ENCODE measurements around the gene EFNA5.
"Not testable (repeated sequence)": the region's sequence is repeated elsewhere in the genome, so short reads cannot be mapped to it uniquely, and the experiment has no call there.

The EFNA5 gene

DNA sequence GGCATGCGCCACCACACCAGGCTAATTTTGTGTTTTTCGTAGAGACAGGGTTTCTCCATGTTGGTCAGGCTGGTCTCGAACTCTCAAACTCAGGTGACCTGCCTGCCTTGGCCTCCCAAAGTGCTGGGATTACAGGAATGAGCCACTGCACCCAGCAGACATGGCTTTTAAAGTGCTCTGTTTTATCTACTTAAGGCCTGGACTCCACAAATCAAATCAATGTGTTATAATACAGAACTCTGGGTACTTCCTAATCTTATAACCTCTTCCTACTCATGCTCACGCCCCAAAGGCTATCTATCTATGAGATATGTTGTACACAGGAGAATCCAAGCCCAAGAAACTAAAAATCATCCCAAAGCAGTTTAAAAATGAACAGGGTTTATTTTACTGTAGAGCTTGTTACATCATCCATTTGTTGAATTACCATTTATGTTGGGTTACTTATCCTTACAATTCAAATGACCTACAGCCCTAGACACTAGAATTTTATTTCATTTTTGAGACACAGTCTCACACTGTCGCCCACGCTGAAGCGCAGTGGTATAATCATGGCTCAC, 155.1 kb downstream of the EFNA5 start:
- no peak for DNase-seq

DNA sequence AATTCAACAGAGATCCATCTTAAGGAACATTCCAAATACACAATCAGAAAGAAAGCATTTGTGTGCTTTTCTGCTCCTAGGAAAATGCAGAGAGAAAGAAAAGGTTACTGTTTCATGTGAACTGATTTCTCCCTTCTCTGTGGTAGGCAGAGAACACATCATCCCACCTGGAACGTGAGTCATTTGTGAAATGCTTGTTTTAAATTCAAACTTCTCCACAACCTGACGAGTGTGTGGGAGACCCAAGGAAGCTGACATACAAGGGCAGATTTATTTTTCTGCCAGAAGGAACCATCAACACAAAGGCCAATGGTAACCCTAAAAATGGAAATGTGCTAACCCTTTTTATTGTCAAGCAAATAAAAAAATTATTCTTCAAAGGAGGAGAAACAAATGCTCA, 156.4 kb downstream of the EFNA5 start:
- no peak for DNase-seq

DNA sequence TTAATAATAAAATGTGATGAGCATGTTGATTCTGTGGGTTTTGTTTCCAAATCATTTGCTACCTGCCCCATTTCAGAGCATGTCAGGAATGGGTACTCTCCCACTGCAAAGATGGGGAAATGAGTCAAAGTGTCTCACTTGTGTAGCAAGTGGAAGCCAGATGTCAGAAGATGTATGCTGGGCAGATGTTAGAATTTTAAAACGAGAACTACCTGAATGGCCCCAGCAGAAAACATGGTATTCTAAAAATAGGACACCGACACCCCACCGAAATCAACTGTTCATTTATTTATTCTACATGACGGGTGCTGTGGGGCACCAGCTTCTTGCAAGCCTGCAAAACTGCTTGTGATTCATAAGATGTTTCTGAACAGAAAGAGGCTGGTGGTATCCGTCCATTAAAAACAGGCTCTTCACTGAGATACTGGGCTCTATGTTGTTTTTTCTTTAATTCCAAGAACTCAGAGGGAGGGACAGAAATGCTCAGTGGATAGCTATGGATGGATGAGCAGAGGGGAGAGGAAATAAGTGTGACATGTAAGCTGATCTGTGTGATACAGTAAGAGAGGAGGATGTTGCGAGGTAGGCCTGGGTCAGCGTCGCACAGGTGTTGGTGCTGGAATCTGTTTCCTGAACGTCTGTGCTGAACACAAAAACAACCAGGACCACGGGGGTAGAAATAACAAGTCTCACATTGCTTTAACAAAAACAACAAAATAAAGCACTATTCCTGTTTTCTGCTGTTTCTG, 157.2 kb downstream of the EFNA5 start:
- peak; percentile 26 for DNase-seq

DNA sequence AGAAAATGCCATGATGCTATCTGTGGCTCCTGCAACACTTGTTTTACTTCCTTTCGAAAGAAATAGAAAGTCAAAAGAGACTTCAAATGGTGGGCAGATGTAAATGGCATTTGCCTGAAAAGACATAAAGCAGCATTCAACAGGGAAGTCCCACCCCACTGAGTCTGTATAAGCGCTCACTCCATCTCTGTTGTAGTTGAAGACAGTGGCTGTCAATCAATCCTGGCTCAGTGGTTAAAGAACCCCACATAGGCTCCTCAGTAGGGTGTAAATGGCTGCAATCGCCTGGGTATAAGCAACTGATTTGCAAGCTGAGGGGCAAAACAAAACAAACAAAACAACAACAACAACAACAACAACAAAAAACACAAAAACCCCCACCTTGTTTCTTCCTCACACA, 158.7 kb downstream of the EFNA5 start:
- no peak for DNase-seq

DNA sequence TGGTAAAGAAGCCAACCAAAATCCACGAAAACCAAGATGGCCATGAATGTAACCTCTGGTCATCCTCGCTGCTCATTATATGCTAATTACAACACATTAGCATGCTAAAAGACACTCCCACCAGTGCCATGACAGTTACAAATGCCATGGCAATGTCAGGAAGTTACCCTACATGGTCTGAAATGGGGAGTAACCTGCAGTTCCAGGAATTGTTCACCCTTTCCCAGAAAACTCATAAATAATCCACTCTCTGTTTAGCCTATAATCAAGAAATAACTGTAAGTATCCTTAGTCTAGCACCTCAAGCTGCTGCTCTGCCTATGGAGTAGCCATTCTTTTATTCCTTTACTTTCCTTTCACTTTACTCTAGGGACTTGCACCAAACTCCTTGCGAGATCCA, 160.6 kb downstream of the EFNA5 start:
- no peak for DNase-seq

DNA sequence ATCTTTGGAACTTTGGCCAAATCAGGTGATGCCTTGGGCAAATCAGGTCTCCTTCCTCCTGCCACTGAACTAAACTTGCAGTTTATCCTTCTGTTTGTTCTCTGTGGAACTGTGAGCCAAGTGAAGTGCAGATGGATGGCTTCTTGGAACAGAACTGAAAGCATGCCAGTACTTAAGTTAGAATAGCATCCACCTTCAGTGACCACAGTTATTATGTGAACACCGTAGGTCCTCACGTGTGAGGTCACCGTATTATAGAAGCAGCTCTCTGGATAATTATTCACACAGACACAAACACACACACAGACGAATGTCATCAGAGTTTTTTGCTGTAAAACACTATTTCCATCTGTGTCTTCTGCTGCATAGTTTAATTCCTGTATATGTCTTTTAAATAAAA, 162.6 kb downstream of the EFNA5 start:
- no peak for DNase-seq

DNA sequence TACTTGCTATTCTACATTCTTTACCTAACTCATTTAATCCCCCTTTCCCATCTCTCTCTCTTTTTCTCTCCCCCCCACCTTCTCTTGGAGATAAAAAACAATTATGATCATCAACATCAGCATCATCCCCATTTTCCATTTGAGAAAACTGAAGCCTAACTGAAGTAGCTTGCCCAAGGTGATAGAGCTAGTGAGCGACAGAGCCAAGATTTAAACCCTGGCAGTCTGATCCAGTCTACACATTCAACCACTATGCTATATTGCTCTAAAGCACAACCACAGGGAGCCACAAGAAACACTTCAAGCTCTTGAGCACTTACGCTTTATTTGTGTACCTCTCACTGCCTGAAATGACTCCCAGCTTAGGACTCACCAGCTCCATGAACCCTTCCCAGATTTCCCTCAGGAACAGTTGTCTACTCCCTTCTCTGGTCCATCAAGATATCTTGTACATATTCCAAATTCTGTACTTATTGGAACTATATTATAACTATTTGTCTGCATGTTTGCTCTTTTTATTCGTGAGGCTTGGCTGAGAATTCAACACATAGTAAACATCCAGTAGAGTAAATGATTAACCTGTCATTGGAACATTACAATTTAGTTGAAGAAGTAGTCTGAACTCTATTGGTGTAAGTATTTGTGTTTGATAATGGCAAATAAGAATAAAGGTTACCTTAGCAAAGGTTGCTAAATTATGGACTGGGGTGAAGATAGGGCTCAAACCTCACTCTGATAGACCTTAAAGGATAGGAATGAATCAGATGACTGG, 164.8 kb downstream of the EFNA5 start:
- no peak for DNase-seq

DNA sequence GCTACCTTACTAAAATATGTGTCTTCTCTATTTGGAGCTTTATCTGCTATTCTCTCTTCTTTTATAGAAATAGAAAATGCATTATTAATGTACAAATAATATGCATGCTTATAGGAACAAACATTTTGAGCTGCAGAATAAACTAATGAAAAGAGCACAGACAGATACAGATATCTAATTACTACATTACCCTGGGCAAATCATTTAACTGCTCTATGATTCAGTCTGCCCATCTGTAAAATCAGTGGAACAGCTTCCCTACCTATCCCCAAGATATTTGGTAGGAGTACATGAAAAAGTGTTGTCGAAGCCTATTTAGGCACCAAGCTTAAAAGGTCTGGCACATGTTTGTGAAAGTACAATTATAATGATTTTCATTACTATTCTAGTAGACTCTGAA, 166.3 kb downstream of the EFNA5 start:
- DNase-seq, result no peak

DNA sequence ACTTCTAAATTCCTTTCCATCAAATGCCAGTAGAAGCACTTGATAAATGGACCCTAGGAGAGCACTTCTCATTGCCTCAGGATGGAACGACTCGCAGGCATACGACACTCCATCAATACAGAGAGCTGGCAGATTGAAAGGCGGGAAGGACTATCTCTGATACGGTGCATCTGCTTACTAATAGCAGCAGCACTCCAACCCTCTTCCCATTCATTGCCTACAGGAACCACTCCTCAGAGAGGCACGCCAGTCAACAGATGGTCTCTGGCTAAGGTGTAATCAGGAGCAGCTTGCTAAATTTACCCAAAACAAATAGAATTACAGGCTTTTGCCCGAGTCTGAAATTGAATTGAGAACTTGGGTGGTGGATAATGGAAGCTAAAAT, 168.1 kb downstream of the EFNA5 start:
- no peak for DNase-seq

DNA sequence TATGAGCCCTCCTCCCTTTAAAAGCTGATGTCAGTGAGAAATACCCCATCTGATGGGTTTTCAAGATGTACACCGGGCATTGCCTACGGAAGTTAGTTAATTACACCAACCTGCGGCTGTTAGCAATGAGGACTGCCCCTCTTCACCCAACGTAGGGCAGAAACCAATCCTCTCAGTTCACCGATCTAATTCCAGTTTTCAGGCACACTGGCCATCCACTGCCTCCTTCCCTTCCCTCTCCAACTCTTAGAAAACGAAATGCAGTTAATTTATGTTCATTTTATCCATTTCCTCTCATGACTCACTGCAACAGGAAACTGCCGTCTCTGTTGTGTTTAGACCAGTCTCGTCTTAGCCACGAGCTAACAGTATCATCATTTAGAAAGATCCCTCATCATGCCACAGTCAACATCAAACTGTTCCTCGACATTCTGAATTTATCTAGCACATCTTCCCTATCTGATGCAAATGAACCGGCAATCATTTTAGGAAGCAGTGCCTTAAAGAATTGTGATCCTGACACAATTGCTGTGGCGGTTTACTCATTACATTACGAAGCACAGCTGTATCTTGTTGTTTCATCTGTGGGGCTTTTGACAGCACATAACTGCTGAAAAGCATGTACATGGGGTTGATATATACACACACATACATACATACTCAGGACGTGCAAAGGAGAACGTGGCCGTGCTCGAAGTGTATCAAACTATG, 168.6 kb downstream of the EFNA5 start:
- DNase-seq, result no peak

DNA sequence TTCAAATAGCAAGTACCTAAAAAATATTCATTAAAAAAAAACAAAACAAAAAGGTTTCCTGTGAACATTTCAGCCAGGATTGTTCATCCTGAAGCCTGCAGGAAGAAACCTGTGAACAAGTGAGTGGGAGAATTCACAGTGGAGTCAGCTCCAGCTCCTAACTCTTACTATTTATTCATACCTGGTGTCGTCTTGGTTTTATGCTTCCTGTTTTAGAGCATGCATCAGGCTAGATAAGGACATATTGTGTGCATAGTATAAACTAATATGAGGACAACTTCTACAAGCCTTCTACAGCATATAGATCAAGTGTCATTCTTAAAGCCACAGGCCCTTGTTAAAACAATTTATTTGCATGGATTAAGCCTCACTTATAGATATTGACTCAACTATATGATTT, 169.9 kb downstream of the EFNA5 start:
- no peak for DNase-seq

DNA sequence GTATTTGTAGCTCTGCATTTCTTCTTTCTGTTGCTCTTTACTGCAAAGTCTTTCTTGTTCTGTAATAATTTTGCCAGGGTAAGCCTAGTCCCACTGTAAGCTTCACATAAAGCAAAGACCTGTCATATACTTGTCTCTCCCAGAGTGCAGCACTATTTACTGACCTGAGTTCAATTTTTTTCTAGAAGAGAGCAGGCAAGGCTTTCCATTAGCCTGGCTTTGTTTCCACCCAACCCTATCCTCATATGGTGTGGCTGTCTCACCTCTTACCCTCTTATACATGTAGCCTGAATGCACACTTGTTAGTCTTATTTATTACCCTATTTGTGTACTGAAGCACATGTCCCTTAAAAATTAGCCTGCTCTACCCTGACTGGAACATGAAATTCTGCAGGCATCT, 170.4 kb downstream of the EFNA5 start:
- DNase-seq, result no peak

DNA sequence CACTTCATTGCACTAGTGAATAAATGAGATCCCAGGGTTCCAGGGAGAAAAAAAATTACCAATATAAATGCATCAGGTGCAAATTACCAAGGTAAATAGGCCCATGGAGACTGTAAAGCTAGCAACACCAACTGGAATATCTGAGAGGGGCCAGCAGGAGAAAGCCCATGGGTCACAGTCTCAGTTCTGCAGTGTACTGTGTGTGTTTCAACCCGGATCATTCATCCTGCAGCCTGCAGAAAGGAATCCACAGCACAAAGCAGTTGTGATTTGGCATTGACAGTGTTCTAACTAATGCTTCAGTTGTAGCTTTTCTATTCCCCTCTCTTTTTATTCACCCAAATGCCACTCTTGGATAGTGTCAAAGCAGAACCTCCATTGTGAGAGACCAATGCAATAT, 171.0 kb downstream of the EFNA5 start:
- no peak for DNase-seq

DNA sequence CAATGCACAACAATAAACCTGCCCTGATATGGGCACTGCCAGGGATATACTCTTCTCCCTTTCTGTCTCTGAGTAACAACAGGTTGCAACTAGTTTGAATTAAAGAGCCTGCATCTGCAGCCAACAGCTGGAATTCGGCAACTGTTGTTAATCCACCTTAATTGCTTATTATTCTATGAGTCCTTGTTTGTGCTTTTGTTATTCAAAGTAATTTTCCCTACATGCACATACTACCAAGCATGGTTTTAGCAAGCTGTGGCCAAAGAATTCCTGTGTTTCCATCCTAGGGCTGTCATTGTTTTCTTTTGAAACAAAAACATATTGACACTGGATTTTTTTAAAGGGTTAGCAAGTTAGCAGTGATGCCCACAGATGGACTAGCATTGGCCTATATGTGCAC, 171.5 kb downstream of the EFNA5 start:
- no peak for DNase-seq

DNA sequence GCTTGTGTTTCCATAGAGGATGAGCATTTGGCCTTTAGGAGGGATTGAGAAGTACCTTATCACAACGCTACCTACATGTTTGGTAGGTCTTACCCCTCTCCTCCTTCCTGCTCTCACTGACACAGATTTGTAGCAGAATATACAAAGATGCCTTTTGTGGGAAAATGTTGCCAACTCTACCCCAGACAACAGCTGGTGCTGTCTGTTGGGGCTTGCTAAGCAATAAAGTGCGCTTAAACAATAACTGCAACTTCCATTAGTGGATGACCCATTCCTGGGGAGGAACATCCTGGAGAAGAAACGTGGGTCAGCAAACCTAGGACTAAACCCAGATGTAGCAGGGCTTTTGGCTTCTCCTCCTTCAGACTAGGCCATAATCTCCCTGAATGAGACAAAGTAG, 174.3 kb downstream of the EFNA5 start:
- DNase-seq, result no peak

DNA sequence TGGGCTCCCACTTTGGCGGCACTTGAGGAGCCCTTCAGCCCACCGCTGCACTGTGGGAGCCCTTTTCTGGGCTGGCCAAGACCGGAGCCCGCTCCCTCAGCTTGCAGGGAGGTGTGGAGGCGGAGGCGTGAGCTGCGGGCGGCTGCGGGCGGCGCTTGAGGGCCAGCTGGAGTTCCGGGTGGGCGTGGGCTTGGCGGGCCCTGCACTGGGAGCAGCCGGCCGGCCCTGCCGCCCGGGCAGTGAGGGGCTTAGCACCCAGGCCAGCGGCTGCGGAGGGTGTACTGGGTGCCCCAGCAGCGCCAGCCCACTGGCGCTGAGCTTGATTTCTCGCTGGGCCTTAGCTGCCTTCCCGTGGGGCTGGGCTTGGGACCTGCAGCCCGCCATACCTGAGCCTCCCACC, 176.6 kb downstream of the EFNA5 start:
- DNase-seq, result not testable (repeated sequence)

DNA sequence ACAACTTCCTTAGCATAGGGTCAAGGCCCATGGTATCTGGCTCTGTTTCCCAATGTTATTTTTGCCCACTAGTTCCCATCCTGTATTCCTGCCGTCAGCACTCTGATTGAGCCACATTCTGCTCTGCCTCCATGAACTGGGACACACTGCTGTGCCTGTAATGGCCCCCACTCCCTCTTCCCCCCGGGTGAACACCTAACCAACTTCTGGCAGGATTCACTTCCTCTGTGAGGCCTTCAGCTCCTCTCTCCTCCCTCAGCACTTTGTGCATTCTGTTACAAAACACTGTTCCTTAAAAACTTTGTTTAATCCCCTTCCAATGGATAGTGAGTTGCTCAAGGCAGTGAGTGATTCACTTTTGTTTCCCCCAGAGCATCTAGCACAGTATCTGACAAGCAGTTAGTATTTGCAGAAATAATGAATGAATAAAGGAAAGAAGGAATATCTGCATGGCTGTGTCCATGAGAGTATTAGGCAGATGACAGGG, 183.6 kb downstream of the EFNA5 start:
- no peak for DNase-seq

DNA sequence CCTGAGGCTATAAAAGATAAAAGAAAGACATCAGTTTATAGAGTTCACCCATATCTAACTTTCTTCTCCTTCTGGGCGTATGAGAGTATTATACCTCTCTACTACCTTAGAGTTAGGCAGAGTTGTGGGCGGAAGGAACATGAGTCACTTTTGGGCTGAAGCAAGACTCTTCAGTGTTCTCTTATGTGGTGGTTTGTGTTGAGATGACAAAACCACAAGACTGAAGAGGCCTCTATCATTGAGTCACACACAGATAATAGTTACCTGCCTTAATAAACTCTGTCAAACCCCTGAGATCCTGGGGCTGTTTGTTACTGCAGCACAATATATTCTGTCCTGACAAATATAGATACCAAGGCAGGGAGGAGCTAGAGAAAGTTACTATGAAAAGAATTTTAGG, 184.2 kb downstream of the EFNA5 start:
- no peak for DNase-seq

DNA sequence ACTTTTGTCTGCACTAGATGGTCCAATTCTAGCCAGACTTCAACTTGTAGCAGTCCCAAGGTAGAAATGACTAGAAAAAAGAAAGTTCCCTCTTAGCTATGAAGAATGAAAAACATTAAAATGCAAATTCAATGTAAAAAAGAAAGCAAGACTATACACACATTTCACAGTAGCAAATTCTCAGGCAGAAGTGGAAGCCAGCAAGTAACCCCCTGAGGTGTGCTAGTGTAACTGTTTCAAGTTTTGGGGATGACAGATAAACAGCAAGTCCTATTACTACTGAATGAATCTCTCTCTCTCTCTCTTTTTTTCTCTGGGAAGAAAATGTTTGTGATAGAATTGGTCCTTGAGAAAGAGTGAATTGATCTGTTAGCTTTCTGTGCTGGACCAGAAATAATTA, 185.6 kb downstream of the EFNA5 start:
- no peak for DNase-seq

DNA sequence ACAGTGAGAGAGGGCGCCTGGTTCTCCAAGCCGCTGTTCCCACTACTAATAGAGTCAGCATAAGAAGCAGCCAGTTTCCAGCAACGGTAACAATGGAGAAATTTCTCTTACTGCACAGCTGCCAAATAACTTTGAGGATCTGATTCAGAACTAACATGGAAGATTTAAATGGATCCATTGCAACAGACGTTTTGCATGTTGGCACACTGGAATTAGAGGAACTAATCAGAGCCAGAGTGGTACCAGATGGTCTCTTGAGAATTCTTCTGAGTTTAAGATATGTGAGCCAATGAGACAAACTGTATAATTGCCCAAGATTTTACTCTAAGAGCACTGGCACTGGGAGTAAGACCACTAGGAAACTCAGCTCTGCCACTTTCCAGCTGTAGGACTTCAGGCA, 186.5 kb downstream of the EFNA5 start:
- DNase-seq, result no peak

DNA sequence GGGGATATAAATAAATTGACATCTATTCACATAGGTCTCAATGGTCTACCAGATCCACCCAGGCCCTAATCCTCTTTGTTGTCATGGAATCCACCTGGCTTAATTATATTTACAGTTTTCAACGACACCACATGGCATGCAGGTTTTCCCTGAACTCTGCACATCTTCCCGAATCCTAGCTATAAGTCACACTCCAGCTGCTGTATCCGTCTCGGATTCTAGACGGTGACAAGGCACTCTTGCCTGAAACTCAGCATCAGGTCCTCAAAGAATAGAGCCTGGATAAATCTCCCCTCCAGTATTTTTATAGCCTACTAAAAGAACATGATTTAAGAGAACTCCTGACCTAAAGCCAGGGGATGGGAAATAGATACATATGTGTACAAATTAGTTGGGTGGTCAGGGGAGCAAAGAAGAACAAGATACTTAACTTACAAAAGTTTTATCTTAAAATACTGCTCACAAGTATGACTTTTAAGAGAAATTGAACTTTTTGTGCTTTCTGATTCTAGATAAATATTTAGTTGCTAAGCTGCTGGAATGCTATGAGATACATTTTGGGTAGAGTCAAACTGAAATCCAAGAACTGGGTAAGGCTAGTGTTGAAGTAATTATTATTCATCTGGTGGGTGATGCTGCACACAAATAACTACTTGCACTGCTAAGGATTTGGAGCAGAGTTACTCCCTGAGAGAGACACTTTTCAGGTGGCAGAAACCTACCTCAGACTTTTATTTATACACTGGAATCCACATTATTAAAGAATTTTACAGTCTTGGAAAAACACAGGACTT, 187.3 kb downstream of the EFNA5 start:
- DNase-seq, result no peak

DNA sequence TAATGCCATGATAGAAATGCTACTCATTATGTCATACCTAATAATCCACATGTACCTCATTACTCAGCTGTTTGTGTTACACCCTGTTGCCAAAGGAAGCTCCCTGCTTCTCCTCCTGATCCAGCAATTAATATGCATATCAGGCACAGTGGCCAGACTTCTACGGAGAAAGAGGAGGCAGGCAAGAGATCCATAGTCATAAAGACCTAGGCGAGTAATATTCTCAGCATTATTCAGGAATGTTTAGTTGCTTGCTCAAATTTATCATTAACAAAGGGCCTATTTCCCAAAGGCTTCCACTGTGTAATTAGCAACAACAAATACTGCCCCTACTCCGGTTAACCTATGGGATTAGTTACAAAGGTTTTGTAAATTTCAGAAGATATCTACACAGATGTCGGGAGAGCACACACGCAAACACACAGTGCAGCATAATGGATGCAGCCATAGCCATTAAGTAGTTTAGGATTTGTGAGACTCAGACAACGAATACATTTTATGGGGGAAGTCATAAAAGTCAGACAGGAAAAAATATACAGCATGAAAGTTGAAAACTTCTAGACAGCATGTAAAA, 192.6 kb downstream of the EFNA5 start:
- DNase-seq, result no peak

Measured in retina (tissue), 1 donor.